H1 (cell line): ENCODE measurements around the gene CDC42EP4. TPM values are rescaled to one million over a fixed set of nuclear protein-coding genes. Genes with fewer than 3 reads are reported as not detected.

Experiments used
- ASH2L ChIP-seq: fragments of 200-600, 300-600 bp; sonication (generic); IDR thresholded peaks from one replicate; pipeline ENCODE4 v1.7.1; 2017; ENCODE audit warnings: low read length
- CHD1 ChIP-seq: IDR thresholded peaks from 2 replicates; pipeline ENCODE4 v1.6.1; 2012; ENCODE audit warnings: low read depth, low read length, improper control_type of control experiment
- HDAC6 ChIP-seq: IDR thresholded peaks from one replicate; pipeline ENCODE4 v1.7.1; 2012; ENCODE audit warnings: low read depth, mild to moderate bottlenecking, inconsistent platforms, low read length, moderate library complexity
- KDM5A ChIP-seq: fragments of 200-600 bp; IDR thresholded peaks from 2 replicates; pipeline ENCODE4 v1.7.1; 2012; ENCODE audit warnings: mild to moderate bottlenecking, low read length, inconsistent platforms, mixed read lengths
- SP1 ChIP-seq: IDR thresholded peaks from 2 replicates; pipeline ENCODE4 v1.6.1; 2011; ENCODE audit warnings: low read depth, low read length
- polyA plus RNA-seq, 7 experiments: library from polyadenylated mRNA; depleted of rRNA in 3 of 7; stranded (reverse) in 5 of 7; unstranded in 2 of 7; fragments of >200 nt in 5 of 7; fragments of 200-250 nt in 2 of 7; gene quantifications; 1 replicate in 5 of 7; 2 replicates in 1 of 7; 4 replicates in 1 of 7; pipeline versions ENCODE4 v1.2.1 to v1.2.3, GENCODE V29; 2011 to 2013; ENCODE audit warnings: missing spikeins in 2 of 7, mixed read lengths in 2 of 7
- total RNA-seq: library from RNA; stranded (reverse); fragmentation: NEBNext Ultra II Directional; extraction: Animal tissue kit (Norgen Biotek cat#: 25700); gene quantifications from 2 replicates; pipeline ENCODE4 v1.2.1, GENCODE V29; 2021

Gene CDC42EP4
- total and polyA plus RNA-seq, 2 of the 8 experiments (the other 6 are each of a cell fraction or from before 2014, with no cell fraction given), result 8.8 to 12.6 TPM

DNA sequence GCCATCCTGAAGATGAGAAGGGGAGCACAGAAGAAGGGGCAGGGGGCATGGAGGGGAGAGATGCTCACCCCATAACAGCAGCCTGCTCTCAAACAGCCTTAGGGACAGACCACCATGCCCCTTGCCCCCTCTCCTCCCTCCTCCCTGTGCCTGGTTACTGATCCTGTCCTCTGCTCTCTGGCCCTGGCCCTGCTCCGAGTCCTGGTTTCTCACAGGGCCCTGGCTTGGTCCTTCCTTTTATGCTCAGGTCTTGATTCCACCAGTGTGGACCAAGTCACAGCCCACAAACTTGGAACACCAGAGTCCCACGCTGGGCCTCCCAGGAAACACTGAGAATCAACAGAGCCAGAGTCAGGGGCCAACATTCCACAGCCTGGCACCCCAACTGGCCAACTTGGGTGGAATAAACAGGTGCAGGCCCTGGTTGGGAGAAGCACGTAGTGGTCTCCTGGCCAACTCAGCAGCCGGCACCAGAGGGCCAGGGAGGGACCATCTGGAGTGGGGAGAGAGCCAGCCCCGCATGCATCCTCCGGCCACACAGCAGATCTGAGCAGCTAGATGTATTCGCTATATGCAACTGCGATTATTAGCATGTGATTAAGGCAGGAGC is 44.9 kb upstream of the CDC42EP4 start (continued):
- TF ChIP-seq ASH2L (no peak), HDAC6 (no peak), SP1 (no peak), CHD1 (no peak), KDM5A (no peak)
